ENCODE data around the gene COL19A1.

DNA sequence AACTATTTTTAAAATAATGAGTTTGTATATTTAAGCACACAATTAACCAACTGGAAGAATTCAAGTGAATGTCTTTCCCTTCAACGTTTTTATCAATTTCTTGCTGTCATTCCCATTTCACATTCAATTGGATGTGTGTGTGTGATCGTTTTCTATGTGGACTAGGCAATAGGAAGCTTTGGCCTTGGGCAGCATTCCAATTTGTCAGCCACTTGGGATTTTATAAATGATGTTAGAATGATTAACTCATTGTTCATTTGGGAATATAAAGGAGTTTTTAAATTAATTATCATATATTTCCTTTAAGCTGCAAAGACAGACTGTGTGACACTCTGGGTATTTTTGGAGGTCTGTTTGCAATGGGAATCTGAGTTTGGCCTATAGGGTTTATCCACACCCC, 274.1 kb downstream of the COL19A1 start:
- TF ChIP-seq POLR2AphosphoS5 (IDR thresholded peaks at IDR 0.05): no peak
- TF ChIP-seq, protein P1, sequence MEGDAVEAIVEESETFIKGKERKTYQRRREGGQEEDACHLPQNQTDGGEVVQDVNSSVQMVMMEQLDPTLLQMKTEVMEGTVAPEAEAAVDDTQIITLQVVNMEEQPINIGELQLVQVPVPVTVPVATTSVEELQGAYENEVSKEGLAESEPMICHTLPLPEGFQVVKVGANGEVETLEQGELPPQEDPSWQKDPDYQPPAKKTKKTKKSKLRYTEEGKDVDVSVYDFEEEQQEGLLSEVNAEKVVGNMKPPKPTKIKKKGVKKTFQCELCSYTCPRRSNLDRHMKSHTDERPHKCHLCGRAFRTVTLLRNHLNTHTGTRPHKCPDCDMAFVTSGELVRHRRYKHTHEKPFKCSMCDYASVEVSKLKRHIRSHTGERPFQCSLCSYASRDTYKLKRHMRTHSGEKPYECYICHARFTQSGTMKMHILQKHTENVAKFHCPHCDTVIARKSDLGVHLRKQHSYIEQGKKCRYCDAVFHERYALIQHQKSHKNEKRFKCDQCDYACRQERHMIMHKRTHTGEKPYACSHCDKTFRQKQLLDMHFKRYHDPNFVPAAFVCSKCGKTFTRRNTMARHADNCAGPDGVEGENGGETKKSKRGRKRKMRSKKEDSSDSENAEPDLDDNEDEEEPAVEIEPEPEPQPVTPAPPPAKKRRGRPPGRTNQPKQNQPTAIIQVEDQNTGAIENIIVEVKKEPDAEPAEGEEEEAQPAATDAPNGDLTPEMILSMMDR (IDR thresholded peaks at IDR 0.05): no peak
- no peak for TF ChIP-seq POLR2A (IDR thresholded peaks at IDR 0.05)

Measured in breast epithelium (tissue), 3 donors.